Kidney (tissue), 14 donors: ENCODE data around the gene PHACTR3. TPM values are rescaled to one million over a fixed set of nuclear protein-coding genes. Genes with fewer than 3 reads are reported as not detected.
A peak's percentile ranks its signal among the peaks of the same experiment; 100 is the strongest.

Experiments
- DNase-seq, 5 donors: peaks; one replicate each; pipeline ENCODE4 v3.0.0-alpha.2; 2013 to 2020
- FAIRE-seq: peaks from 2 replicates; lab custom pipeline; 2012; peaks lifted over from hg19 to GRCh38; lab: Jason Lieb, UNC
- H3K27ac ChIP-seq, 2 donors: one replicate each; pipeline ENCODE4 v1.7.0; 2013; ENCODE audit warnings: low read depth in 2 of 2, low read length in 2 of 2, inconsistent platforms in 1 of 2
- H3K27me3 ChIP-seq: one replicate; pipeline ENCODE4 v1.7.1; 2013; ENCODE audit warnings: low read length, inconsistent platforms; ENCODE audit not compliant: control insufficient read depth, insufficient read depth
- H3K36me3 ChIP-seq, 3 donors: one replicate each; pipeline versions ENCODE4 v1.7.0 to v1.7.1; 2013; ENCODE audit warnings: low read length in 3 of 3, control low read depth in 1 of 3, inconsistent platforms in 1 of 3; ENCODE audit not compliant: insufficient read depth in 3 of 3, control insufficient read depth in 2 of 3
- H3K4me1 ChIP-seq, 3 donors: one replicate each; pipeline versions ENCODE4 v1.7.0 to v1.7.1; 2013; ENCODE audit warnings: low read length in 3 of 3, inconsistent platforms in 1 of 3, low read depth in 1 of 3; ENCODE audit not compliant: control insufficient read depth in 2 of 3, insufficient read depth in 2 of 3
- H3K4me3 ChIP-seq, 3 donors: one replicate each; pipeline versions ENCODE4 v1.7.0 to v1.8.1; 2013; ENCODE audit warnings: low read length in 3 of 3, control low read depth in 1 of 3, inconsistent platforms in 1 of 3
- H3K9ac ChIP-seq, 3 donors: one replicate each; pipeline versions ENCODE4 v1.7.0 to v1.7.1; 2013; ENCODE audit warnings: low read length in 3 of 3, control low read depth in 1 of 3, inconsistent platforms in 1 of 3
- H3K9me3 ChIP-seq, 3 donors: one replicate each; pipeline versions ENCODE4 v1.7.0 to v1.7.1; 2013; ENCODE audit warnings: low read length in 3 of 3, control low read depth in 1 of 3, inconsistent platforms in 1 of 3; ENCODE audit not compliant: control insufficient read depth in 2 of 3, insufficient read depth in 1 of 3
- CTCF ChIP-seq: IDR thresholded peaks from 3 replicates; pipeline ENCODE4 v1.5.1; 2012; ENCODE audit warnings: mild to moderate bottlenecking, moderate library complexity, borderline replicate concordance; ENCODE audit not compliant: insufficient read depth; ENCODE audit errors: extremely low read depth
- intact Hi-C: fragments of 100-400 bp; cut with DNase I; formaldehyde crosslinking; loops from one replicate; pipeline ENCODE4 v1.11.1; 2022
- polyA plus RNA-seq: library from polyadenylated mRNA; stranded (reverse); fragments of 350-450 nt; fragmentation: Illumina TruSeq; extraction: RNeasy Lipid Tissue Mini Kit (QIAGEN cat#74804); gene quantifications from one replicate; pipeline ENCODE4 v1.2.3, GENCODE V29; 2014; ENCODE audit warnings: low read depth, low replicate concordance; ENCODE audit not compliant: insufficient read depth
- total RNA-seq: library from RNA; stranded (reverse); fragmentation: NEBNext Ultra II Directional; extraction: Animal tissue kit (Norgen Biotek cat#: 25700); gene quantifications from one replicate; pipeline ENCODE4 v1.2.1, GENCODE V29; 2021
- donor health status: control.
- donor health status: control.
- donor health status: control.
- donor health status: control.
- donor health status: control.
- donor health status: DM: yes; HTN: yes; CAD: no.
- donor health status: Normal renal cell carcinoma (clear cell type).

PHACTR3 gene
- total and polyA plus RNA-seq, 2 donors from 2014 or later = 1.7 to 12.3 TPM

- H3K27ac ChIP-seq = no peak overlapping the region
- no peaks in the 10 kb centered on the region for H3K27me3 ChIP-seq
- intact Hi-C loops = no loop called here
- no peak overlapping the region for H3K9ac ChIP-seq
- H3K4me1 ChIP-seq = no peaks in the 10 kb centered on the region
- no peak for DNase-seq
- H3K4me3 ChIP-seq = no peak overlapping the region
- no peaks in the 10 kb centered on the region for H3K36me3 ChIP-seq
- H3K9me3 ChIP-seq = no peaks in the 10 kb centered on the region
- no peak for FAIRE-seq
- no peak for TF ChIP-seq CTCF
These were observed 23.3 kb upstream of the PHACTR3 start for GRCh38 chr20:59580991-59581401.

GRCh38 chr20:59581993-59582679 lies 22.2 kb upstream of the PHACTR3 start:
- Histone ChIP-seq H3K4me3 (no peak overlapping the region), H3K27me3 (no peaks in the 10 kb centered on the region), H3K4me1 (no peaks in the 10 kb centered on the region), H3K36me3 (no peaks in the 10 kb centered on the region), H3K9ac (no peak overlapping the region), H3K9me3 (no peaks in the 10 kb centered on the region), H3K27ac (no peak overlapping the region)
- TF ChIP-seq CTCF = no peak
- no peak for DNase-seq
- intact Hi-C loops = no loop called here
- FAIRE-seq = no peak

- DNase-seq (peak in 2 of 5 donors; percentile 26 to 93), FAIRE-seq (no peak)
- Histone ChIP-seq H3K27ac (no peak overlapping the region), H3K9ac (no peak overlapping the region), H3K27me3 (no peaks in the 10 kb centered on the region), H3K9me3 (no peaks in the 10 kb centered on the region), H3K4me1 (no peaks in the 10 kb centered on the region), H3K4me3 (no peak overlapping the region), H3K36me3 (no peaks in the 10 kb centered on the region)
- TF ChIP-seq CTCF = no peak
- intact Hi-C loops = no loop called here
These were observed 20.7 kb upstream of the PHACTR3 start for GRCh38 chr20:59583428-59584277.
